PC-9 (cell line): ENCODE data around the gene ARHGAP6. TPM values are rescaled to one million over a fixed set of nuclear protein-coding genes. Genes with fewer than 3 reads are reported as not detected.

Source experiments
- BruUV-seq: library from RNA; stranded (reverse); fragments of 400-500 nt; replicated peaks from 2 replicates; lab custom pipeline; 2021; lab: Mats Ljungman, UMichigan
- CTCF ChIA-PET: fragments of 300-600 bp; sonication (Branson Sonifier 250); formaldehyde crosslinking; loops from one replicate; lab custom pipeline; 2022; ENCODE audit warnings: antibody characterized with exemption; lab: Charles Lee
- POLR2A ChIA-PET: fragments of 300-600 bp; sonication (Branson Sonifier 250); formaldehyde crosslinking; loops from one replicate; lab custom pipeline; 2022; ENCODE audit warnings: antibody characterized with exemption; ENCODE audit not compliant: unreplicated experiment; lab: Charles Lee
- DNase-seq, 2 experiments: peaks; one replicate each; pipeline versions ENCODE4 v3.0.0 to v3.0.0-alpha.2; 2015 to 2022; ENCODE audit warnings: mixed read lengths in 1 of 2
- H2AFZ ChIP-seq: fragments of 200-600 bp; sonication (generic); 2 replicates; pipeline ENCODE4 v1.8.1; 2017; ENCODE audit warnings: antibody characterized with exemption
- H3F3A ChIP-seq: fragments of 200-600 bp; sonication (generic); 2 replicates; pipeline ENCODE4 v1.8.1; 2017; ENCODE audit warnings: antibody characterized with exemption, mild to moderate bottlenecking, low read depth; ENCODE audit not compliant: insufficient read depth
- H3K27ac ChIP-seq: fragments of 200-600 bp; sonication (generic); 2 replicates; pipeline ENCODE4 v1.6.1; 2016; ENCODE audit warnings: mixed run types
- H3K27me3 ChIP-seq: fragments of 200-600 bp; sonication (generic); 2 replicates; pipeline ENCODE4 v1.6.1; 2016; ENCODE audit warnings: low read depth, mixed run types; ENCODE audit not compliant: insufficient read depth
- H3K36me3 ChIP-seq: fragments of 200-600 bp; sonication (generic); 2 replicates; pipeline ENCODE4 v1.6.1; 2016; ENCODE audit warnings: low read depth, mixed run types
- H3K4me1 ChIP-seq: fragments of 200-600 bp; sonication (generic); replicated peaks from 2 replicates; pipeline ENCODE4 v1.6.1; 2016; ENCODE audit warnings: mixed run types; ENCODE audit not compliant: insufficient read depth
- H3K4me2 ChIP-seq: fragments of 200-600 bp; sonication (generic); 2 replicates; pipeline ENCODE4 v1.6.1; 2017; ENCODE audit warnings: mixed run types
- H3K4me3 ChIP-seq: fragments of 200-600 bp; sonication (generic); 2 replicates; pipeline ENCODE4 v1.6.1; 2016; ENCODE audit warnings: mixed run types
- H3K79me2 ChIP-seq: fragments of 200-600 bp; sonication (generic); 2 replicates; pipeline ENCODE4 v1.6.1; 2017; ENCODE audit warnings: low read depth, mixed run types
- H3K9me2 ChIP-seq: fragments of 200-600 bp; sonication (generic); 2 replicates; pipeline ENCODE4 v1.8.1; 2017; ENCODE audit warnings: mild to moderate bottlenecking; ENCODE audit not compliant: insufficient read depth
- H3K9me3 ChIP-seq: fragments of 200-600 bp; sonication (generic); 2 replicates; pipeline ENCODE4 v1.8.1; 2016; ENCODE audit warnings: low read depth; ENCODE audit not compliant: insufficient read depth
- H4K20me1 ChIP-seq: fragments of 200-600 bp; sonication (generic); 2 replicates; pipeline ENCODE4 v1.8.1; 2017; ENCODE audit not compliant: insufficient read depth
- CTCF ChIP-seq: fragments of 200-600 bp; sonication (generic); conservative IDR thresholded peaks from 2 replicates; pipeline ENCODE4 v1.6.1; 2017; ENCODE audit warnings: mixed run types, antibody characterized with exemption, mild to moderate bottlenecking, moderate library complexity
- EZH2 ChIP-seq: fragments of 200-600 bp; sonication (generic); IDR thresholded peaks from 2 replicates; pipeline ENCODE4 v1.8.0; 2017; ENCODE audit warnings: antibody characterized with exemption, low read depth
- intact Hi-C: fragments of 100-400 bp; cut with micrococcal nuclease; formaldehyde crosslinking; loops from one replicate; pipeline ENCODE4 v1.10.0; 2022; ENCODE audit not compliant: unreplicated experiment
- total RNA-seq: library from RNA; stranded (reverse); gene quantifications from 2 replicates; pipeline ENCODE4 v1.2.3, GENCODE V29; 2021

Gene ARHGAP6
- total RNA-seq, 1 experiment from 2014 or later, result not detected

- intact Hi-C loops, result no loop called here
- no peak overlapping the region for H2AFZ ChIP-seq
- no peaks in the 10 kb centered on the region for H3K9me3 ChIP-seq
- no TSS peak for BruUV-seq
- no peaks in the 10 kb centered on the region for H3K79me2 ChIP-seq
- H3K9me2 ChIP-seq, result no peaks in the 10 kb centered on the region
- no peaks in the 10 kb centered on the region for H4K20me1 ChIP-seq
- no peak overlapping the region for H3K4me2 ChIP-seq
- no peak for TF ChIP-seq EZH2
- TF ChIP-seq CTCF, result no peak
- ChIA-PET POLR2A (no interaction called here), CTCF (interaction anchor here (0.6 kb wide), 1 partner anchor 33 kb away, joined by 3 read pairs; no protein-coding TSS in a partner anchor)
- H3K36me3 ChIP-seq, result no peaks in the 10 kb centered on the region
- no peaks in the 10 kb centered on the region for H3F3A ChIP-seq
- no peak for DNase-seq
- no peak overlapping the region for H3K27ac ChIP-seq
- no peaks in the 10 kb centered on the region for H3K4me1 ChIP-seq
- no peaks in the 10 kb centered on the region for H3K27me3 ChIP-seq
- no peak overlapping the region for H3K4me3 ChIP-seq
Measured at GRCh38 chrX:11337292-11338009, 328.3 kb downstream of the ARHGAP6 start.

DNA sequence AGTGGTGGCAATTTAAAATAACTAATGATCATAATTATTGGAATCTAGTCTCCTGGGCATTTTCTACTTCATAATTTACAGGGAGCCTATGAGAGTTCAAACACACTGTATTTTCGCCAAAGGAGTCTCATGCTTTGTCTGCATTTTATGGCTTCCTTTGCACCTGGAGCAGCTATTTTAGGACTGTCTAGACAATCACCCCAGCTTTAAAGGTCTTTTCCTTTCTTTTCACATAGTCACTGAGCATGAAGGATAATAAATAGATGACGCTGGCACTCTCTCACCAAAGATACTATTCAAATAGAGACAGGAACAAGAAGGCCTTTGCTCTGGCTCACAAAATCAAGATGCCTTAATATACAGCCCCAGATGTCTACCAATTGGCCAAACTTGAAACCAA, 329.5 kb downstream of the ARHGAP6 start:
- no peaks in the 10 kb centered on the region for H3F3A ChIP-seq
- H4K20me1 ChIP-seq, result no peaks in the 10 kb centered on the region
- no peaks in the 10 kb centered on the region for H3K4me1 ChIP-seq
- no peaks in the 10 kb centered on the region for H3K9me2 ChIP-seq
- H3K27me3 ChIP-seq, result no peaks in the 10 kb centered on the region
- no peaks in the 10 kb centered on the region for H3K9me3 ChIP-seq
- no peak for DNase-seq
- H3K4me3 ChIP-seq, result no peak overlapping the region
- H2AFZ ChIP-seq, result no peak overlapping the region
- TF ChIP-seq CTCF, result no peak
- no peak for TF ChIP-seq EZH2
- BruUV-seq, result no TSS peak
- no peak overlapping the region for H3K27ac ChIP-seq
- H3K4me2 ChIP-seq, result no peak overlapping the region
- no peaks in the 10 kb centered on the region for H3K79me2 ChIP-seq
- POLR2A ChIA-PET, result no interaction called here
- H3K36me3 ChIP-seq, result no peaks in the 10 kb centered on the region
- CTCF ChIA-PET, result no interaction called here
- intact Hi-C loops, result no loop called here

GRCh38 chrX:11334165-11334564, 331.6 kb downstream of the ARHGAP6 start:
- ChIA-PET CTCF (no interaction called here), POLR2A (no interaction called here)
- no peak overlapping the region for H2AFZ ChIP-seq
- intact Hi-C loops, result no loop called here
- no peak for DNase-seq
- no peaks in the 10 kb centered on the region for H3K79me2 ChIP-seq
- H3K27ac ChIP-seq, result no peak overlapping the region
- TF ChIP-seq EZH2 (no peak), CTCF (no peak)
- no peaks in the 10 kb centered on the region for H3F3A ChIP-seq
- H3K9me3 ChIP-seq, result no peaks in the 10 kb centered on the region
- no peaks in the 10 kb centered on the region for H4K20me1 ChIP-seq
- H3K4me3 ChIP-seq, result no peak overlapping the region
- BruUV-seq, result no TSS peak
- no peak overlapping the region for H3K4me2 ChIP-seq
- H3K9me2 ChIP-seq, result no peaks in the 10 kb centered on the region
- no peaks in the 10 kb centered on the region for H3K27me3 ChIP-seq
- no peaks in the 10 kb centered on the region for H3K4me1 ChIP-seq
- H3K36me3 ChIP-seq, result no peaks in the 10 kb centered on the region
